ENCODE results near the gene HS2ST1.
"Not testable (repeated sequence)": the region's sequence is repeated elsewhere in the genome, so short reads cannot be mapped to it uniquely, and the experiment has no call there.

Gene HS2ST1

DNA sequence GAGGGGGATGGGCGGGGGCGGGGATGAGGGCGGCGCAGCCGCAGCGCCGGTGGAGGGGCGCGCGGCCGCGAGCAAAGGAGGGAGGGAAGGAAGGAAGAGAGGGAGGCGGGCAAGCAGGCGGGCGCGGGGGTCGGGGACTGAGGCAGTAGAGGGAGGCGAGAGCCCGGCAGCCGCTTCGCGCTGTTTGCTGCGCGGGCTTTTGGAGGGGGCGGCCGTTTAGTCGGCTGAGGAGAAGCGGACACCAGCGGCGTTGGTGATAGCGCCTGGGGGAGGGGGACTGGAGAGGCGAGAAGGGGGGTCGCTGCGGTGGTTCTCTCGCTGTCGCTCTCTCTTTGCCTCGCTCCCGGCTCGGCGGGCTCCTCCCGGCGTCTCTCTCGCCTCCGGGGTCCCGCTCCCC lies at the start of gene HS2ST1:
Gene HS2ST1 (plus strand): TSS at position 35 of the 397 bp plus-strand sequence.
- DNase-seq (ENCODE audit: low spot score in 2 of 2) (no peak), ATAC-seq (replicated peaks; ENCODE audit: extremely low read depth, poor library complexity, severe bottlenecking) (no peak)
- Mint-ChIP-seq H3K4me1 (peaks cover 32% of the 10 kb centered on the region), H3K27me3 (no peaks in the 10 kb centered on the region), H3K4me3 (no peak within 1 kb of the TSS), H3K9me3 (no peaks in the 10 kb centered on the region), H3K27ac (ENCODE audit: low read depth) (no peak within 1 kb of the TSS), H3K36me3 (ENCODE audit: insufficient read depth) (peaks cover 14% of the 10 kb centered on the region)

DNA sequence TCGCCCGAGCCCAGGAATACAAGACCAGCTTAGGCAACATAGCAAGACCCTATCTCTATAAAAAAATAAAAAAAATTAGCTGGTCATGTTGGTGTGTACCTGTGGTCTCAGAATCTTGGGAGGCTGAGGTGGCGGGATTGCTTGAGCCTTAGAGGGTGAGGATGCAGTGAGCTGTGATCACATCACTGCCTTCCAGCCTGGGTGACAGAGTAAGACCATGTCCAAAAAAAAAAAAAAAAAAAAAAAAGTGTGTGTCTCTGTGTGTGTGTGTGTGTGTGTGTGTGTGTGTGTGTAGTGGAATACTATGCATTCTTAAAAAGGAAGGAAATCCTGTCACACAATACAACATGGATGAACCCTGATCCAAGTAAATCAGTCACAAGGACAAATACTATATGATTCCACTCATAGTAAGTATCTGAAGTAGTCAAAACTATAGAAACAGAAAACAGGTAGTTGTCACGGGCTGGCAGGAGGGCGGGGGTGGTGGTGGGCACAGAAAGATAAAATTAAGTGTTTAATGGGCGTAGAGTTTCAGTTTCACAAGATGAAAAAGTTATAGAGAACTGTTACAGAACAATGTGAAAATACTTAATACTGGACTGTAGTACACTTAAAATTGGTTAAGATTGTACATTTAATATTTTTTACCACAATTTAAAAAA lies 48.3 kb upstream of the HS2ST1 start:
- Mint-ChIP-seq H3K9me3 (no peaks in the 10 kb centered on the region), H3K27me3 (no peaks in the 10 kb centered on the region), H3K4me3 (no peak overlapping the region), H3K4me1 (peaks cover 26% of the 10 kb centered on the region), H3K27ac (ENCODE audit: low read depth) (no peak overlapping the region), H3K36me3 (ENCODE audit: insufficient read depth) (peaks cover 13% of the 10 kb centered on the region)
- ATAC-seq (replicated peaks; ENCODE audit: extremely low read depth, poor library complexity, severe bottlenecking) (no peak), DNase-seq (ENCODE audit: low spot score in 2 of 2) (no peak)

DNA sequence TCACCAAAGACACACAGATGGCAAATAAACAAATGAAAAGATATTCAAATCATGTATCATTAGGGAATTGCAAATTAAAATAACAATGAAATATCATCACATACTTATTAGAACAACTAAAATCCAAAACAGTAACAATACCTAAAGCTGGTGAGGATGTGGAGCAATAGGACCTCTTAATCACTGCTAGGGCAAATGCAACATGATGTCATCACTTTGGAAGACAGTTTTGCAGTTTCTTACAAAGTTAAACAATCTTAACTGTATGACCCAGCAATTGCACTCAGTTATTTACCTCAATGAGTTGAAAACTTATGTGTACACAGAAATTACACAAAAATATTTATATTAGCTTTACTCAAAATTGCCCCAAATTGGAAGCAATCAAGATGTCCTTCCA lies 47.8 kb upstream of the HS2ST1 start:
- Mint-ChIP-seq H3K4me1 (peaks cover 26% of the 10 kb centered on the region), H3K27me3 (no peaks in the 10 kb centered on the region), H3K4me3 (no peak overlapping the region), H3K27ac (ENCODE audit: low read depth) (no peak overlapping the region), H3K36me3 (ENCODE audit: insufficient read depth) (peaks cover 12% of the 10 kb centered on the region), H3K9me3 (no peaks in the 10 kb centered on the region)
- DNase-seq (ENCODE audit: low spot score in 2 of 2) = no peak
- no peak for ATAC-seq (replicated peaks; ENCODE audit: extremely low read depth, poor library complexity, severe bottlenecking)

DNA sequence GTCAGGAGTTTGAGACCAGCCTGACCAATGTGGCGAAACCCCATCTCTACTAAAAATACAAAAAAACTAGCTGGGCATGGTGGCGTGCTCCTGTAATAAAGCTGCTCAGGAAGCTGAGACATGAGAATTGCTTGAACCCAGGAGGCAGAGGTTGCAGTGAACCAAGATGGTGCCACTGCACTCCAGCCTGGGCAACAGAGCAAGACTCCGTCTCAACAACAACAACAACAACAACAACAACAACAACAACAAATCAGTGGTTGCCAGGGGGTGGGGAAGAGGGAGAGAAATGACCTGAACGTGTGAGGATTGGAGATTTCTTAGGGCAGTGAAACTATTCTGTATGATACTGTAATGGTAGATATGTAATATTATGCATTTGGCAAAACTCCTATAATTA lies 47.2 kb upstream of the HS2ST1 start:
- H3K36me3 Mint-ChIP-seq (ENCODE audit: insufficient read depth); H3K27me3 Mint-ChIP-seq; ATAC-seq (replicated peaks; ENCODE audit: extremely low read depth, poor library complexity, severe bottlenecking); H3K27ac Mint-ChIP-seq (ENCODE audit: low read depth); H3K4me3 Mint-ChIP-seq; DNase-seq (ENCODE audit: low spot score in 2 of 2); H3K9me3 Mint-ChIP-seq: not testable (repeated sequence)
- H3K4me1 Mint-ChIP-seq = peaks cover 26% of the 10 kb centered on the region

DNA sequence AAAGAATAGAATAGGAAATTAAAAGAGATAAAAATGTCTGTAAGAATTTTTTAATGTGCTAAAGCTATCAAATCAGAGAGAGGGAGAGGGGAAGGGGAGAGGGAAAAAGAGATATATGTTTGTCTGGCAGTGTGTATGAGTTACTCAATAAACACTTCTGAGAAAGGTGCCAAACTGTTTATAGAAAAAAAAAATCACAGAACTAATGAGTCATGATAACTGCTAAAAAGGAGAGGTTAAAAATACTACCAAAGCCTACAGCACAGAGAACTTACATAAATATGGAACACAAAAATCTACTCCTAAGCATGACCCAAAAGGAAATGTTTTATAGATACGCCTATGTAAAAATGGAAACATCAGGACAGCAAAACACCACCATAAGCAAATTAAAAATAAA lies 46.0 kb upstream of the HS2ST1 start:
- H3K9me3 Mint-ChIP-seq = no peaks in the 10 kb centered on the region
- H3K36me3 Mint-ChIP-seq (ENCODE audit: insufficient read depth) = peaks cover 12% of the 10 kb centered on the region
- ATAC-seq (replicated peaks; ENCODE audit: extremely low read depth, poor library complexity, severe bottlenecking) (no peak), DNase-seq (ENCODE audit: low spot score in 2 of 2) (no peak)
- H3K27ac Mint-ChIP-seq (ENCODE audit: low read depth) = peak overlapping the region; percentile 36
- H3K4me1 Mint-ChIP-seq = peaks cover 26% of the 10 kb centered on the region
- no peak overlapping the region for H3K4me3 Mint-ChIP-seq
- H3K27me3 Mint-ChIP-seq = no peaks in the 10 kb centered on the region

DNA sequence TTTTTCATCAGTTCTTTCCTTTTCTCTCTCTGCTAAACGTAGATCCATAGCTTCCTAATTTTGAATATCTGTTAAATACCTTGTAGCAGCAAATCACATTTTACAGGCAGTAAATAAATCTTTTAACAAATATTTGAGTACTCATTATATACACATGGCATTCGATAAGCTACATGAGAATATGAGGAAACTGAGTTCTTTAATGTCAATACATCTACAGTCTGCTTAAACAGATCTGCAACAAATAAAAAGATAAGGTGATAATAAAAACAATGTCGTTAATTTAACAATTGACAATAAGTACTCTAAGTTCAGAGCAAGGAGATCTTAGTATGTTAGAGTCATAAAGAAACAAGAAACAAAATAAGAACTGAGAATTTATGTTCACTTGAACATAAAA lies 43.4 kb upstream of the HS2ST1 start:
- Mint-ChIP-seq H3K36me3 (ENCODE audit: insufficient read depth) (peaks cover 8% of the 10 kb centered on the region), H3K27me3 (no peaks in the 10 kb centered on the region), H3K4me3 (no peak overlapping the region), H3K9me3 (no peaks in the 10 kb centered on the region), H3K27ac (ENCODE audit: low read depth) (no peak overlapping the region), H3K4me1 (peaks cover 22% of the 10 kb centered on the region)
- no peak for DNase-seq (ENCODE audit: low spot score in 2 of 2)
- no peak for ATAC-seq (replicated peaks; ENCODE audit: extremely low read depth, poor library complexity, severe bottlenecking)

DNA sequence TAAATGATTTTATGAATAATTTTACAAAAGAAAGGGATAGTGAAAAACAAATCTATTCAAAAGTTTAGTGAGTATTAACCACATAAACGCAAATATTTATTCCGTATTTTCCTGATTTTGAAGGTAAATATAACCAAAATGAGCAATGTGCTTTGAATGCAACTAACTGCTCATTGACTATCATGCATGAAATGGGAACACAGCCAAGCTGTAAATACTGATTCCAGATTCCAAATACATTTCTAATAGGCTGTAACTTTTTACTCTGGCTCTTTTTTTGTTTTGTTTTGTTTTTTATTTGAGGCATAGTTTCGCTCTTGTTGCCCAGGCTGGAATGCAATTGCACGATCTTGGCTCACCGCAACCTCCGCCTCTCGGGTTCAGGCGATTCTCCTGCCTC lies 42.3 kb upstream of the HS2ST1 start:
- DNase-seq (ENCODE audit: low spot score in 2 of 2) = no peak
- no peak for ATAC-seq (replicated peaks; ENCODE audit: extremely low read depth, poor library complexity, severe bottlenecking)
- H3K27ac Mint-ChIP-seq (ENCODE audit: low read depth) = no peak overlapping the region
- H3K27me3 Mint-ChIP-seq = no peaks in the 10 kb centered on the region
- H3K36me3 Mint-ChIP-seq (ENCODE audit: insufficient read depth) = peaks cover 11% of the 10 kb centered on the region
- no peaks in the 10 kb centered on the region for H3K9me3 Mint-ChIP-seq
- no peak overlapping the region for H3K4me3 Mint-ChIP-seq
- peaks cover 28% of the 10 kb centered on the region for H3K4me1 Mint-ChIP-seq

DNA sequence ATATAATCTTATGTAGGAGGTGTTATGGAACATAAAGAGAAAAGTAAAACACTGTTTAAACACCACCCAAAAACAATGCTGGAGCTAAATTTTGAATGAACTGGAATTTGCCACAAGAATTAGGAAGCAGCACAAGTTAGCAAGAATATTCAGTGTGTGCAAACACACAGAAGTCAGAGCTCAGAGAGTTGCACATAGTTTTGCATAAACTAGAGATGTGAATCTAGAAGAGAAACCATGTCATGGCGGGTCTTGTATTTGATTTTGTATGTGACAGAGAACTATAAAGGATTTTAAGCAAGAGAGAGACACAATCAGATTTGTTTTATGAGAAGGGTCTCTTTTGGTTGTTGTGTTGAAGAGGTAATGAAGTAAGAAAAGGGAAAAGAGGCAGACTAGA lies 38.7 kb upstream of the HS2ST1 start:
- no peaks in the 10 kb centered on the region for H3K9me3 Mint-ChIP-seq

DNA sequence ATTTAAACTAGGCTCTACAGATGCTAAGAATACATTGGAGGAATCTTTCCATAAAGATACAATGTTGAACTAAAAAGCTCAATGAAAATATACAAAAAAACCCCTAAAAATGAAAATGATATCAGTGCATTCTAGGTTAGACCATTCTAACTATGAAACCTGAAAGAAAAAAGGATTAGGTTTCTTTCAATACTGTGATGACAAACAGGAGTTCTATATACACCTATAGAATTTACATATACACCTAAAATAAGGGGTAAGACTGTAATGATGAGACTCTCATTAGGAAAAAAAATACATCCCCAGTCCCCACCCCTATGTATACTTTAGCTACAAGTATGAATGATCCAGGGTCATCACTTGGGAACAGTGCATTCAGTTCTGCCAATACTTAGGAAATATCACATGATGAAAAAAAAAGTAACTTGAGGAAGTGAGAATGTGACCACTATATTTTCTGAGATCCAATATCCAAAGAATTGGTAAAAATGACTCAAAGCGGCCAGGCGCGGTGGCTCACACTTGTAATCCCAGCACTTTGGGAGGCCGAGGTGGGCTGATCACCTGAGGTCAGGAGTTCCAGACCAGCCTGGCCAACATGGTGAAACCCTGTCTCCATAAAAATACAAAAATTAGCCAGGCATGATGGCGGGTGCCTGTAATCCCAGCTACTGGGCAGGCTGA lies 26.8 kb upstream of the HS2ST1 start:
- Mint-ChIP-seq H3K27ac (ENCODE audit: low read depth) (no peak overlapping the region), H3K4me1 (peaks cover 14% of the 10 kb centered on the region), H3K36me3 (ENCODE audit: insufficient read depth) (peaks cover 4% of the 10 kb centered on the region), H3K9me3 (no peaks in the 10 kb centered on the region), H3K27me3 (no peaks in the 10 kb centered on the region), H3K4me3 (no peak overlapping the region)
- ATAC-seq (replicated peaks; ENCODE audit: extremely low read depth, poor library complexity, severe bottlenecking) (no peak), DNase-seq (ENCODE audit: low spot score in 2 of 2) (no peak)

More for the DNA sequence above, 38.7 kb upstream of the HS2ST1 start:
- Mint-ChIP-seq H3K27me3 (no peaks in the 10 kb centered on the region), H3K36me3 (ENCODE audit: insufficient read depth) (peaks cover 25% of the 10 kb centered on the region), H3K27ac (ENCODE audit: low read depth) (peak overlapping the region; percentile 0), H3K4me1 (peaks cover 11% of the 10 kb centered on the region), H3K4me3 (no peak overlapping the region)
- DNase-seq (ENCODE audit: low spot score in 2 of 2) (no peak), ATAC-seq (replicated peaks; ENCODE audit: extremely low read depth, poor library complexity, severe bottlenecking) (no peak)

DNA sequence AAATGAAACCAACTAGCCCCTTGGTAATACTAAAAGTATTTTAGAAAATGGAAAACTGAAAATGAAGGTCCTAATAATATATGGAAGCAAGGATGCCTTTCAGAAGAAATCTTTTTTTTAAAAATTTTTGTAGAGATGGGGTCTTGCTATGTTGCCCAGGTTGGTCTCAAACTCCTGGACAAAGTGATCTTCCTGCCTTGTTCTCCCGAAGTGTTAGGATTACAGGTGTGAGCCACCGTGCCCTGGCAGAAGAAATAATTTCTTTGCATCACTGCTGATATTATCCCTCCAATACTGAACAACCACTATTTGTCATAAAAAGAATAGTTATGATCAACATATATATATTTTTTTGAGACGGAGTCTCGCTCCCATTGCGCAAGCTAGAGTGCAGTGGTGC lies 26.1 kb upstream of the HS2ST1 start:
- Mint-ChIP-seq H3K27me3 (no peaks in the 10 kb centered on the region), H3K9me3 (no peaks in the 10 kb centered on the region), H3K36me3 (ENCODE audit: insufficient read depth) (peaks cover 4% of the 10 kb centered on the region), H3K4me3 (no peak overlapping the region), H3K4me1 (peaks cover 14% of the 10 kb centered on the region), H3K27ac (ENCODE audit: low read depth) (no peak overlapping the region)
- ATAC-seq (replicated peaks; ENCODE audit: extremely low read depth, poor library complexity, severe bottlenecking) (no peak), DNase-seq (ENCODE audit: low spot score in 2 of 2) (no peak)

DNA sequence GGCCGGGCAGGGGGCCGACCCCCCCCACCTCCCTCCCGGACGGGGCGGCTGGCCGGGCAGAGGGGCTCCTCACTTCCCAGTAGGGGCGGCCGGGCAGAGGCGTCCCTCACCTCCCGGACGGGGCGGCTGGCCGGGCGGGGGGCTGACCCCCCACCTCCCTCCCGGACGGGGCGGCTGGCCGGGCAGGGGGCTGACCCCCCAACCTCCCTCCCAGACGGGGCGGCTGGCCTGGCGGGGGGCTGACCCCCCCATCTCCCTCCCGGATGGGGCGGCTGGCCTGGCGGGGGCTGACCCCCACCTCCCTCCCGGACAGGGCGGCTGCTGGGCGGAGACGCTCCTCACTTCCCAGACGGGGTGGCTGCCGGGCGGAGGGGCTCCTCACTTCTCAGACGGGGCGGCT lies 15.0 kb upstream of the HS2ST1 start:
- Mint-ChIP-seq H3K4me1 (peaks cover 15% of the 10 kb centered on the region), H3K36me3 (ENCODE audit: insufficient read depth) (peaks cover 16% of the 10 kb centered on the region)
- not testable (repeated sequence) for H3K4me3 Mint-ChIP-seq; H3K9me3 Mint-ChIP-seq; H3K27me3 Mint-ChIP-seq; ATAC-seq (replicated peaks; ENCODE audit: extremely low read depth, poor library complexity, severe bottlenecking); H3K27ac Mint-ChIP-seq (ENCODE audit: low read depth); DNase-seq (ENCODE audit: low spot score in 2 of 2)

DNA sequence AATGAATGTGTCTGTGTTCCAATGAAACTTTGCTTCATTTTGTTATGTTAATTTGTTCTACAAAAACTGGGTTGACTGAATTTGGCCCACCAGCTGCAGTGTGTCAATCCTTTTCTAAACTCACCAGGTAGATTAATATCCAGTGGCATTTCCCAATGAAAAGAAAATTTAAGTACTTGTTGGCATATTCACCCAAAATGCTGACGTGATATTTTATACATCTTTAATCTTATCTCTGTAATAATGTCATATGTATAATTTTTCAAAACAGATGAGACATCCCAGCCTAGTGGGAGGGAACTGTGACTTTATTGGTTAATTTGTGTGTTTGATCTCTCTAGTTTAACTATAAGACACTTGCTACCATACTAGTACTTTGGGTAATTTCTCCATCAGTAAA lies 8.6 kb upstream of the HS2ST1 start:
- Mint-ChIP-seq H3K36me3 (ENCODE audit: insufficient read depth) (peaks cover 23% of the 10 kb centered on the region), H3K27ac (ENCODE audit: low read depth) (no peak overlapping the region), H3K4me1 (peaks cover 34% of the 10 kb centered on the region), H3K27me3 (no peaks in the 10 kb centered on the region), H3K4me3 (no peak overlapping the region), H3K9me3 (no peaks in the 10 kb centered on the region)
- ATAC-seq (replicated peaks; ENCODE audit: extremely low read depth, poor library complexity, severe bottlenecking) = no peak
- no peak for DNase-seq (ENCODE audit: low spot score in 2 of 2)

DNA sequence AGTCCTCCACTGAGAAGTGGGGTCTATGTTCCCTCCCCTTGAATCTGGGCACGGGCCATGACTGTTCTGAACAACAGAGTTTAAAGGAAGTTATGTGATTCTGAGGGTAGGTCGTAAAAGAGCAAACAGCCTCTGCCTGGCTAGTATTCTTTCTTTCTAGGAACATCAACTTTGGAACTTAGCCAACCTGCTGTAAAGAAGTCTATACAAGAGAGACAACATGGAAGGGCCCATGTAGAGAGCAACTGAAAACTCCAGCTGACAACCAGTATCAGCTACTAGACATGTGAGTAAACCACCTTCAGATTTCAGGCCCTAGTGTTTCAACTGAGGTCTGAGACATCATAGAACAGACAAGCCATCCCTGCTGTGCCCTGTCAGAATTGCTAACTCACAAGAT lies 8.0 kb upstream of the HS2ST1 start:
- DNase-seq (ENCODE audit: low spot score in 2 of 2) (no peak), ATAC-seq (replicated peaks; ENCODE audit: extremely low read depth, poor library complexity, severe bottlenecking) (no peak)
- Mint-ChIP-seq H3K27ac (ENCODE audit: low read depth) (no peak overlapping the region), H3K4me3 (no peak overlapping the region), H3K36me3 (ENCODE audit: insufficient read depth) (peaks cover 26% of the 10 kb centered on the region), H3K9me3 (no peaks in the 10 kb centered on the region), H3K4me1 (peaks cover 40% of the 10 kb centered on the region), H3K27me3 (no peaks in the 10 kb centered on the region)

Data from central memory CD8-positive, alpha-beta T cell (primary cell).